ENCODE measurements around the gene PCK2. TPM values are rescaled to one million over a fixed set of nuclear protein-coding genes. Genes with fewer than 3 reads are reported as not detected.

The PCK2 gene
- total and polyA plus RNA-seq, 2 experiments from 2014 or later, result 68.7 to 88.8 TPM

GRCh38 chr14:24060984-24061913 is 32.9 kb upstream of the PCK2 start:
- Histone ChIP-seq H3K9me2 (replicated peaks; ENCODE audit: insufficient read depth) (no peaks in the 10 kb centered on the region), H3K79me2 (no peaks in the 10 kb centered on the region), H2AFZ (no peak overlapping the region), H3K4me3 (no peak overlapping the region), H4K20me1 (ENCODE audit: insufficient read depth, poor library complexity, severe bottlenecking) (no peaks in the 10 kb centered on the region), H3K9me3 (ENCODE audit: low read depth) (no peaks in the 10 kb centered on the region), H3K4me1 (ENCODE audit: insufficient read depth) (no peaks in the 10 kb centered on the region), H3K27me3 (no peaks in the 10 kb centered on the region), H3K36me3 (replicated peaks; ENCODE audit: insufficient read depth, low read depth) (no peaks in the 10 kb centered on the region), H3K4me2 (no peak overlapping the region), H3K27ac (no peak overlapping the region)
- DNase-seq (ENCODE audit: low spot score), result no peak
- TF ChIP-seq EZH2 (IDR thresholded peaks at IDR 0.05; ENCODE audit: borderline replicate concordance) (no peak), EZH2phosphoT487 (IDR thresholded peaks at IDR 0.05; ENCODE audit: low read depth, severe bottlenecking, unreplicated experiment) (no peak)
- TF ChIP-seq, protein P1, sequence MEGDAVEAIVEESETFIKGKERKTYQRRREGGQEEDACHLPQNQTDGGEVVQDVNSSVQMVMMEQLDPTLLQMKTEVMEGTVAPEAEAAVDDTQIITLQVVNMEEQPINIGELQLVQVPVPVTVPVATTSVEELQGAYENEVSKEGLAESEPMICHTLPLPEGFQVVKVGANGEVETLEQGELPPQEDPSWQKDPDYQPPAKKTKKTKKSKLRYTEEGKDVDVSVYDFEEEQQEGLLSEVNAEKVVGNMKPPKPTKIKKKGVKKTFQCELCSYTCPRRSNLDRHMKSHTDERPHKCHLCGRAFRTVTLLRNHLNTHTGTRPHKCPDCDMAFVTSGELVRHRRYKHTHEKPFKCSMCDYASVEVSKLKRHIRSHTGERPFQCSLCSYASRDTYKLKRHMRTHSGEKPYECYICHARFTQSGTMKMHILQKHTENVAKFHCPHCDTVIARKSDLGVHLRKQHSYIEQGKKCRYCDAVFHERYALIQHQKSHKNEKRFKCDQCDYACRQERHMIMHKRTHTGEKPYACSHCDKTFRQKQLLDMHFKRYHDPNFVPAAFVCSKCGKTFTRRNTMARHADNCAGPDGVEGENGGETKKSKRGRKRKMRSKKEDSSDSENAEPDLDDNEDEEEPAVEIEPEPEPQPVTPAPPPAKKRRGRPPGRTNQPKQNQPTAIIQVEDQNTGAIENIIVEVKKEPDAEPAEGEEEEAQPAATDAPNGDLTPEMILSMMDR (IDR thresholded peaks at IDR 0.05; ENCODE audit: poor library complexity), result no peak
- 96% methylated on average over 7 of the region's 7 CpGs for WGBS (ENCODE audit: low lambda C conversion rate, missing lambda C conversion rate)

- H3K9me3 ChIP-seq (ENCODE audit: low read depth), result no peaks in the 10 kb centered on the region
- H3K27ac ChIP-seq, result no peak overlapping the region
- H3K9me2 ChIP-seq (replicated peaks; ENCODE audit: insufficient read depth), result no peaks in the 10 kb centered on the region
- no peak for TF ChIP-seq EZH2 (IDR thresholded peaks at IDR 0.05; ENCODE audit: borderline replicate concordance)
- no peak for DNase-seq (ENCODE audit: low spot score)
- H3K4me3 ChIP-seq, result no peak overlapping the region
- H3K4me1 ChIP-seq (ENCODE audit: insufficient read depth), result peaks cover 4% of the 10 kb centered on the region
- WGBS (ENCODE audit: low lambda C conversion rate, missing lambda C conversion rate), result 85% methylated on average over 14 of the region's 14 CpGs
- H3K79me2 ChIP-seq, result no peaks in the 10 kb centered on the region
- H3K4me2 ChIP-seq, result no peak overlapping the region
- no peaks in the 10 kb centered on the region for H4K20me1 ChIP-seq (ENCODE audit: insufficient read depth, poor library complexity, severe bottlenecking)
- H3K36me3 ChIP-seq (replicated peaks; ENCODE audit: insufficient read depth, low read depth), result no peaks in the 10 kb centered on the region
- no peaks in the 10 kb centered on the region for H3K27me3 ChIP-seq
- no peak overlapping the region for H2AFZ ChIP-seq
Observed at GRCh38 chr14:24062216-24062980, 31.7 kb upstream of the PCK2 start.

- H3K9me2 ChIP-seq (replicated peaks; ENCODE audit: insufficient read depth), result no peaks in the 10 kb centered on the region
- H3K9me3 ChIP-seq (ENCODE audit: low read depth), result no peaks in the 10 kb centered on the region
- H3K4me1 ChIP-seq (ENCODE audit: insufficient read depth), result peaks cover 4% of the 10 kb centered on the region
- H3K4me2 ChIP-seq, result no peak overlapping the region
- H3K27ac ChIP-seq, result no peak overlapping the region
- no peak for TF ChIP-seq EZH2phosphoT487 (IDR thresholded peaks at IDR 0.05; ENCODE audit: low read depth, severe bottlenecking, unreplicated experiment)
- TF ChIP-seq, protein P1 (IDR thresholded peaks at IDR 0.05; ENCODE audit: poor library complexity), result no peak
- TF ChIP-seq EZH2 (IDR thresholded peaks at IDR 0.05; ENCODE audit: borderline replicate concordance), result no peak
- no peak overlapping the region for H2AFZ ChIP-seq
- WGBS (ENCODE audit: low lambda C conversion rate, missing lambda C conversion rate), result 84% methylated on average over 4 of the region's 4 CpGs
- H3K4me3 ChIP-seq, result no peak overlapping the region
- H4K20me1 ChIP-seq (ENCODE audit: insufficient read depth, poor library complexity, severe bottlenecking), result no peaks in the 10 kb centered on the region
- no peaks in the 10 kb centered on the region for H3K36me3 ChIP-seq (replicated peaks; ENCODE audit: insufficient read depth, low read depth)
- no peak for DNase-seq (ENCODE audit: low spot score)
- no peaks in the 10 kb centered on the region for H3K27me3 ChIP-seq
- no peaks in the 10 kb centered on the region for H3K79me2 ChIP-seq
Observed at GRCh38 chr14:24063263-24063836, 30.8 kb upstream of the PCK2 start.
